Mammary epithelial cell (primary cell): Measurements from ENCODE around the gene CNTNAP3B.
"Not testable (repeated sequence)": the region's sequence is repeated elsewhere in the genome, so short reads cannot be mapped to it uniquely, and the experiment has no call there.

Experiments used
- EZH2 ChIP-seq: IDR thresholded peaks from 2 replicates; pipeline ENCODE4 v1.6.1; 2012; ENCODE audit warnings: low read length, inconsistent platforms, borderline replicate concordance
- TF ChIP-seq, protein P1 (sequence below), 2 donors: IDR thresholded peaks in 1 of 2; conservative IDR thresholded peaks in 1 of 2; 2 replicates each; pipeline ENCODE4 v1.5.1; 2011 to 2012; ENCODE audit warnings: inconsistent platforms in 2 of 2, low read length in 2 of 2, mild to moderate bottlenecking in 2 of 2, control low read depth in 1 of 2, low read depth in 1 of 2; ENCODE audit not compliant: insufficient read depth in 1 of 2; ENCODE audit errors: extremely low read depth in 1 of 2

DNA sequence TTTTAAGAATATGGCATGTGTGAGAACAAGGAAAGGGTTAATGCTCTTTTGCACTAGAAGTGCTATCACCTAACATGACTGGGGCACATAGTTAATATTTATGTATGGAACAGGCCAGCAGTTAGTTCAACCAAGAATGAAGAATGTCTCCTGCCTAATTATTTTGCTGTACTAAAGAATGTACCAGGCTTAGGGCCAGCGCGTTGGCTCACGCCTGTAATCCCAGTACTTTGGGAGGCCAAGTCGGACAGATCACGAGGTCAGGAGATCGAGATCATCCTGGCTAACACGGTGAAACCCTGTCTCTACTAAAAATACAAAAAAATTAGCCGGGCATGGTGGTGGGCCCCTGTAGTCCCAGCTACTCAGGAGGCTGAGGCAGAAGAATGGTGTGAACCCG lies 114.9 kb downstream of the CNTNAP3B start:
- TF ChIP-seq, protein P1, sequence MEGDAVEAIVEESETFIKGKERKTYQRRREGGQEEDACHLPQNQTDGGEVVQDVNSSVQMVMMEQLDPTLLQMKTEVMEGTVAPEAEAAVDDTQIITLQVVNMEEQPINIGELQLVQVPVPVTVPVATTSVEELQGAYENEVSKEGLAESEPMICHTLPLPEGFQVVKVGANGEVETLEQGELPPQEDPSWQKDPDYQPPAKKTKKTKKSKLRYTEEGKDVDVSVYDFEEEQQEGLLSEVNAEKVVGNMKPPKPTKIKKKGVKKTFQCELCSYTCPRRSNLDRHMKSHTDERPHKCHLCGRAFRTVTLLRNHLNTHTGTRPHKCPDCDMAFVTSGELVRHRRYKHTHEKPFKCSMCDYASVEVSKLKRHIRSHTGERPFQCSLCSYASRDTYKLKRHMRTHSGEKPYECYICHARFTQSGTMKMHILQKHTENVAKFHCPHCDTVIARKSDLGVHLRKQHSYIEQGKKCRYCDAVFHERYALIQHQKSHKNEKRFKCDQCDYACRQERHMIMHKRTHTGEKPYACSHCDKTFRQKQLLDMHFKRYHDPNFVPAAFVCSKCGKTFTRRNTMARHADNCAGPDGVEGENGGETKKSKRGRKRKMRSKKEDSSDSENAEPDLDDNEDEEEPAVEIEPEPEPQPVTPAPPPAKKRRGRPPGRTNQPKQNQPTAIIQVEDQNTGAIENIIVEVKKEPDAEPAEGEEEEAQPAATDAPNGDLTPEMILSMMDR (conservative IDR thresholded peaks at IDR 0.05 in 1 of 2, IDR thresholded peaks at IDR 0.05 in 1 of 2; ENCODE audit: extremely low read depth in 1 of 2, insufficient read depth in 1 of 2, low read depth in 1 of 2, low read length in 2 of 2), result not testable (repeated sequence)
- TF ChIP-seq EZH2, result not testable (repeated sequence)
